Colon (tissue), 2 donors: ENCODE results near the gene NOL4L.
"Not testable (repeated sequence)": the region's sequence is repeated elsewhere in the genome, so short reads cannot be mapped to it uniquely, and the experiment has no call there.

Experiments used
- FAIRE-seq: peaks from 2 replicates; lab custom pipeline; 2012; peaks lifted over from hg19 to GRCh38; lab: Jason Lieb, UNC
- donor health status: control.
- donor health status: control.

The NOL4L gene

DNA sequence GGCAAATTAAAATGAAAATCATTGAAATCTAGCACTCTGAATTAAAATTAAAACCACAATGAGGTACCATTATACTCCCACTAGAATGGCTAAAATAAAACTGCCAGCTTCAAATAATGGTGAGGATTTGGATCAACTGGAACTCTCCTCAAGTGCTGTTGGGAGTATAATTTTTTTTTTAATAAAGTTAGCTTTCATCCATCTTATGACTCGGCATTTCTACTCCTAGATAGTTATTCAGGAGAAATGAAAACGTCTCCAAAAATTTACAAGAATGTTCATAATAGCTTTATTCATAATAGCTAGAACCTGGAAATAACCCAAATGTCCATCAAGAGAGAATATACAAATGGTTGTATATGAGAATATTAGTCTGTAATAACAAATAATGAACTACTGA lies 163.8 kb downstream of the NOL4L start:
- FAIRE-seq, result no peak

DNA sequence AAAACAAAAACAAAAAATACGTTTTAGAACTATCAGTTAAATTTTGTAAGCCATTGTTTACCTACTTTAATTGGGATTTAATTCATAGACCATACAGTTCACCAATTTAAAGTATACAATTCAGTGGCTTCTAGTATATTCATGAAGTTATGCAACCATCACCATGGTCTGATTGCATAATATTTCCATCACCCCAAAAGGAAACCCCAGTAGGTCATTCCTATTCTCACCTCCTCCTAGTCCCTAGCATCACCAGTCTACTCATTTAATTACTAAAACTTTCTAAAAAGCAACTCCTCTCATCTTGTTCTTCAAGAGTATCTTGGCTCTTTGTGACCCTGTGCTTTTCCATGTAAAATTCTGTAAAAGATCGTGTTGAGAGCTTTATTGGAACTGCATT lies 166.8 kb downstream of the NOL4L start:
- FAIRE-seq, result no peak

DNA sequence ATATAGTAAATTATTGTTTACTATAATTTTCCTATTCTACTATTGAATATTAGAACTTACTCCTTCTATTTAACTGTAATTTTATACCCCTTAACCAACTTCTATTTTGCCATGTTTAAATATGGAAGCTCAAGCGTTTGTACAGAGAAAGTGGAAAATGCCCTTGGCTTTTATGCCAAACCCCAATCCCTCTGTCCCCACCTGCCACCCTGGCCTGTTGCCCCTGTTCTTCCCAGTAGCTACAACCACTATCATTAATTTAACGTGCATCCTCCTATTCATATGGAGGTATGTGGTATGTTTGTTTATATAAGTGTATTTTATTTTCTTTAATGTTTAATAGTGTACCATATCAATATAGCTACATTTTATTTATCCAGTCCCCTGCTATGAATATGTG lies 168.9 kb downstream of the NOL4L start:
- no peak for FAIRE-seq

DNA sequence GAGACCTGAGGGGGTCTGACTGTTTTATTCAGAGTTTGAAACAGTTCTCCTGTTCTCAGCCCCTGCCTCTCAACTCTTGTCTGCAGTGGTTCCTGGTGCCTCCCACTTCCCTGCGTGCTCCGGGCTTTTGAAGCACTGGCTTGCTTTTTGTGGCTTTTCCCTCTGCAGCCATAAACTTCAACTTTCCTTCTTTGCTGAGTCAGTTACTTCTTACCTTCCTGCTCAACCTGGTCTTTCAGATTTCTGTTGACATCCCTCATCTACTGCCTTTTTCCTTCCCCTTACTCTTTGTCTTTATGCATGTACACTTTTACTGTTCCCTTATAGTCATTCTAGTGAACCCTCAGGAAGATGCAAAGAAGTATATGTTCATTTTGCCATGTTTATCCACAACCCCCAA lies 169.6 kb downstream of the NOL4L start:
- FAIRE-seq, result no peak

DNA sequence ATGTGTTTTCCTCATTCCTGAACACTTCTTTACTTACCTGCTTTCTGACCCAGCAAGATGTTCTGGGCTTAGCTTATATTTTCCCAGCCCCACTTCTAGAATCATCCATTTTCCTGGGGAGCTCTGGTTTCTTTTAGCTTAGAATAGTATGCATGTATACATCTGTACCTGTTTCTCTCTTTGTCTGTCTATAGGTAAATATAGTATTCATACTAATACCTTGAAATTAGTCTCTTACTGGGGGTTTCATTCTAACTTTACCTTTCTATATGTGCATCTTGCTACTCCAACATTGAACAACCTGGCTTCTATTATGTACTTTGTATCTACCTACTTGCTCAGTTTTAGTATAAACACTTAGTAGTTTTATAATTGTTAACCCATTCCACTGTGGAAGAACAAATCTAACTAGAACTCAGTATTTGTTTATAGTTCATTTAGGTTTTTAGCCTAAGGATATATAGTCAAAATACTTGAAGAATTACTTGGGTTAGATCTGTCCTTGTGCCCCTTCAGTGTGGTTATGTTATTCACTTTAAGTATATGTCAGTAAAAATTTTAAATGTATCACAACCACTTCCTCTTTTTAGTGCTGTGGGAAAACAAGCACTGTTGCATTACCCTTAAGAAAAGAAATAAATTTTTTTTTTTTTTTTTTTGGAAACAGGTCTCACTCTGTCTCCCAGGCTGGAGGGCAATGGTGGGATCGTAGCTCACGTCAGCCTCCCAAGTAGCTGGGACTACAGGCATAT lies 173.0 kb downstream of the NOL4L start:
- FAIRE-seq, result no peak

DNA sequence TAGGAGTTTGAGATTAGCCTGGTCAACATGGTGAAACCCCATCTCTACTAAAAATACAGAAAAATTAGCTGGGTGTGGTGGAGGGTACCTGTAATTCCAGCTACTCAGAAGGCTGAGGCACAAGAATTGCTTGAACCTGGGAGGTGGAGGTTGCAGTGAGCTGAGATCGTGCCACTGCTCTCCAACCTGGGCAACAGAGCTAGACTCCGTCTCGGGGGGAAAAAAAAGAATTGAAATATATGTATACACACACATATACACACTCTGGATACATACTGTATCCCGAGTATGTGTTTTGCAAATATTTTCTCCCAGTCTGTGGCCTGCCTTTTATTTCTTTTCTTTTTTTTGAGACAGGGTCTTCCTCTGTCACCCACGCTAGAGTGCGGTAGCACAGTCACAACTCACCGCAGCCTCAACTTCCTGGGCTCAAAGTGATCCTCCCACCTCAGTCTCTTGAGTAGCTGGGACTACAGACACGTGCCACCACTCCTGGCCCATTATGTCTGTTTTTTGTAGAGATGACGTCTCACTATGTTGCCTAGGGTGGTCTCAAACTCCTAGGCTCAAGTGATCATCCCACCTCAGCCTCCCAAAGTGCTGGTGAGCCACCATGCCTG lies 177.9 kb downstream of the NOL4L start:
- not testable (repeated sequence) for FAIRE-seq

DNA sequence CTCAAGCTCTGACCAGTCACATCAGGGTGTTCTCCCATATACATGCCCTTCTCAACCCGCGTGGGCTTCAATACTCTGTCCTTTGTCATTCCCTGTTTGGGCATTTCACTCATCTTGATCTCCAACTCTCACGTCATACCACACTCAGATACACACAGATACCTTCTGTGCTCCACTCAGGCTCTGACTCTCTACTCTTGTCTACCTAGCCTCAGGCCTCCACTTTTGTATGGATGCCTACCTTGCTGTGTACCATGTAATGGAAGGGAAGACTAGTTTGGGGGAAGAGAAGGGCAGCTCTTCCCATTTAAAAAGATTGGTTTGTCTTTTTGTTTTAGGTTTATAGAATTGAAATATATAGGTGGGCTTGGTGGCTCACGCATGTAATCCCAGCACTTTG lies 178.4 kb downstream of the NOL4L start:
- no peak for FAIRE-seq

DNA sequence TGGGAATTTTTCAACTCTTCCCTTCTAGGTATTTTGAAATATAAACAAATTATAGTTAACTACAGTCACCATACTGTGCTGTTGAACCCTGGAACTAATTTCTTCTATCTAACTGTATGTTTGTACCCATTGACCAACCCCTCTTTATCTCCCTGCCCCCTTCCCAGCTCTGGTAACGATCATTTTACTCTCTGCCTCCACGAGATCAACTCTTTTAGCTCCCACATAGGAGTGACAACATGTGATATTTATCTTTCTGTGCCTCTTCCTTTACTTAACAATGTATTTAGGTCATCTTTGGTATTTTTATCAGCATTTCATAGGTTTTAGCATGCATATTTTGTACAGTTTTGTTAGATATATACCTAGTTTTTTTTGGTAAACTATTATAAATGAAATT lies 181.1 kb downstream of the NOL4L start:
- FAIRE-seq, result no peak

DNA sequence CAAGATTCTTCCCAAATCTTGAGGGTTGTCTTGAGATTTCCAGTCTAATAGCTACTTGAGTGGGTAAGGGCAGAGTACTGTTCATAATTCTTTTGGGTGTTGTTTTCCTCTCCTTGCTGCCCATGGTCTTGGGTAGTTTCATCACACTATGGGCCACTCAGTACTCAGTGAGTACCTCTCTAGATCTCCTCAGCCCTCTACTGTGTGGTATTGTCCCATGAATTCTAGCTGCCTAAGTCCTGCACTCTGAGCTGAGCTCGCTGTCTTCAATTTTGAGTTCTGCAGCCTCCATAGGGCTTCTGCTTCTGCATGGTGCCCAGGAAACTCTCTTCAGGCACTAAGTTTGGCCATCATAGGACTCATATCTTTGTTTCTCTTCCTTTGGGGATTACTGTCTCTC lies 184.7 kb downstream of the NOL4L start:
- FAIRE-seq, result no peak

DNA sequence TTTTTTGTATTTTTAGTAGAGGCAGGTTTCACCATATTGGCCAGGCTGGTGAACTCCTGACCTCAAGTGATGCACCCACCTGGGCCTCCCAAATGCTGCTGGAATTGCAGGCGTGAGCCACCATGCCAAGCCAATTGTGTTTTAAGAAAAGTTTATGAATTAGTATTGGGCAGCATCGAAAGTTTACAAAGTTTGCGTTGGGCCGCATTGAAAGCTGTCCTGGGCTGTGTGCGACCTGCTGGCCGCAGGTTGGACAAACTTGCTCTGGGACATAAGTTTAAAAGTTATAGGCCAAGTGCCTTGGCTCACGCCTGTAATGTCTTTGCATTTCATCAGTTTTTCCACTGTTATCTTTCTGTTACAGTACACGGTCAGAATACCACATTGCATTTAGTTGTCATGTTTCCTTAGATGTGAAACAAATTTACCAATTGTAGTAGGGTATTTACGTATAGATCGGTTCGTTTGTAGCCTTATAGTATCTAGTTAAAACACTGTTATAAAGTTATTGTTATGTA lies 187.5 kb downstream of the NOL4L start:
- FAIRE-seq, result no peak

DNA sequence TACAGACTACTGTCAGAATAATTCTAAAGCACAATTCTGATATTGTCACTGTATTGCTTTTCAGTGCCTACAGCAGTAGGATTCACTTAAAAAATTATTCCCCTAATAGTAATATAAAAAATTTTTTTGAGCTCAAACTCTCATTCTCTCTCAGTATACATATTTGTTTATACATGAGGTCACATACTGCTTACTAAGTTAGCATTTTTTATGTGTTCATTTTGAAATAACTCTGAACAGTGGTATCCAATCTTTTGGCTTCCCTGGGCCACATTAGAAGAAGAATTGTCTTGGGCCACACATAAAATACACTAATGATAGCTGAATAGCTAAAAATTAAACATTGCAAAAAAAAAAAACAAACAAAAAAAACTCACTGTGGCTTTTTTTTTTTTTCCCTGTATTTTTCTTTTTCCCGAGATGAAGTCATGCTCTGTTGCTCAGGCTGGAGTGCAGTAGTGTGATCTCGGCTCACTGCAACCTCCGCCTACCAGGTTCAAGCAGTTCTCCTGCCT lies 188.4 kb downstream of the NOL4L start:
- no peak for FAIRE-seq

DNA sequence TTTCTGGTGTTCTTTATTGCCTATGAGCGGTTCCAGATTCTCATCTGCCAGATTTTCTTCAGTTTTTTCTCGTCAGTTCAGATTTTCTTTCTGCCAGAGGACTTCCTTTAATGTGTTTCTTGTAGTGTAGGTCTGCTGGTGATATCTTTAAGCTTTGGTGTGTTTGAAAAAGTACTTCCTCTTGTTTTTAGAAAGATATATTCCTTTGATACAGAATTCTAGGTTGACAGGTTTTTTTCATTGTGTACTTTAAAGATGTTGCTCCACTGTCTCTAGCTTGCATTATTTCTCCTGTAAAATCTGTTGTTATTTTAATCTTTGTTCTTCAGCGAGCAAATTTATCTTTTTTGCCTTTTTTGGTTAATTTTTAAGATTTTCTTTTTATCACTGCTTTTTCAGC lies 190.1 kb downstream of the NOL4L start:
- no peak for FAIRE-seq
